B cell (primary cell): ENCODE results near the gene BPIFB2. TPM values are rescaled to one million over a fixed set of nuclear protein-coding genes. Genes with fewer than 3 reads are reported as not detected.

ENCODE experiments used
- ATAC-seq: fragments of 200-7000 bp; cut with Tn5 transposase; one replicate; pipeline ENCODE4 v1.10.0; 2021; ENCODE audit warnings: low read depth, mild to moderate bottlenecking, moderate number of reproducible peaks, moderate library complexity
- CTCF ChIA-PET: fragments of 350-600 bp; sonication (Branson Sonifier 250); formaldehyde crosslinking; loops from one replicate; lab custom pipeline; 2021; ENCODE audit warnings: antibody characterized with exemption, inconsistent platforms; lab: Charles Lee
- POLR2A ChIA-PET: fragments of 350-600 bp; sonication (Branson Sonifier 250); formaldehyde crosslinking; loops from one replicate; lab custom pipeline; 2021; ENCODE audit warnings: antibody characterized with exemption; lab: Charles Lee
- DNase-seq: peaks from one replicate; pipeline ENCODE4 v3.0.0; 2013
- H2AFZ ChIP-seq: 2 replicates; pipeline ENCODE4 v1.6.1; 2012; ENCODE audit warnings: mild to moderate bottlenecking, low read depth, low read length; ENCODE audit not compliant: insufficient read depth, poor library complexity, severe bottlenecking
- H3K27ac ChIP-seq, 2 donors: 1 replicate in 1 of 2; 2 replicates in 1 of 2; pipeline ENCODE4 v1.5.1; 2012 to 2013; ENCODE audit warnings: low read length in 2 of 2, mild to moderate bottlenecking in 2 of 2, moderate library complexity in 1 of 2
- H3K27me3 ChIP-seq, 4 experiments: fragments of 200-600 bp in 1 of 4; sonication (generic) in 1 of 4; replicated peaks in 1 of 4; 1 replicate in 2 of 4; 2 replicates in 2 of 4; pipeline versions ENCODE4 v1.6.1 to v1.7.0; 2013 to 2016; ENCODE audit warnings: low read length in 3 of 4, mild to moderate bottlenecking in 2 of 4, mixed read lengths in 1 of 4, moderate library complexity in 1 of 4; ENCODE audit not compliant: insufficient read depth in 4 of 4, control insufficient read depth in 3 of 4; ENCODE audit errors: control extremely low read depth in 1 of 4
- H3K36me3 ChIP-seq, 2 experiments: replicated peaks in 1 of 2; 1 replicate in 1 of 2; 2 replicates in 1 of 2; pipeline versions ENCODE4 v1.6.1 to v1.7.1; 2013; ENCODE audit warnings: low read length in 1 of 2; ENCODE audit not compliant: insufficient read depth in 2 of 2, control insufficient read depth in 1 of 2; ENCODE audit errors: control extremely low read depth in 1 of 2, extremely low read depth in 1 of 2
- H3K4me1 ChIP-seq, 2 donors: fragments of 200-600 bp in 1 of 2; sonication (generic) in 1 of 2; 1 replicate in 1 of 2; 2 replicates in 1 of 2; pipeline versions ENCODE4 v1.5.1 to v1.6.1; 2013 to 2017; ENCODE audit warnings: low read length in 2 of 2; ENCODE audit not compliant: control insufficient read depth in 2 of 2, insufficient read depth in 2 of 2
- H3K4me2 ChIP-seq: replicated peaks from 2 replicates; pipeline ENCODE3; 2012; ENCODE audit warnings: mild to moderate bottlenecking, low read depth, low read length; ENCODE audit not compliant: poor library complexity, severe bottlenecking
- H3K4me3 ChIP-seq, 5 experiments: fragments of 200-600 bp in 1 of 5; sonication (generic) in 1 of 5; 1 replicate in 3 of 5; 2 replicates in 2 of 5; pipeline versions ENCODE4 v1.5.1 to v1.7.0; 2011 to 2016; ENCODE audit warnings: low read length in 4 of 5, mild to moderate bottlenecking in 4 of 5, low read depth in 2 of 5, control low read depth in 1 of 5, moderate library complexity in 1 of 5; ENCODE audit not compliant: insufficient read depth in 1 of 5; ENCODE audit errors: control extremely low read depth in 1 of 5, extremely low read depth in 1 of 5
- H3K79me2 ChIP-seq: fragments of 200-600 bp; sonication (generic); one replicate; pipeline ENCODE4 v1.6.0; 2016; ENCODE audit warnings: low read length; ENCODE audit not compliant: control insufficient read depth, insufficient read depth
- H3K9ac ChIP-seq: fragments of 200-600 bp; sonication (generic); 2 replicates; pipeline ENCODE4 v1.6.1; 2017; ENCODE audit warnings: mild to moderate bottlenecking, low read length, moderate library complexity
- H3K9me3 ChIP-seq, 3 donors: one replicate each; pipeline versions ENCODE4 v1.6.1 to v1.7.1; 2013; ENCODE audit warnings: low read length in 2 of 3; ENCODE audit not compliant: control insufficient read depth in 2 of 3, insufficient read depth in 1 of 3; ENCODE audit errors: control extremely low read depth in 1 of 3
- H4K20me1 ChIP-seq: 2 replicates; pipeline ENCODE4 v1.6.0; 2012; ENCODE audit warnings: mild to moderate bottlenecking, low read length; ENCODE audit not compliant: insufficient read depth, control insufficient read depth, poor library complexity, severe bottlenecking
- H3K27ac Mint-ChIP-seq: one replicate; pipeline ENCODE4 v1.8.0; 2021; ENCODE audit warnings: mixed read lengths
- H3K27me3 Mint-ChIP-seq: one replicate; pipeline ENCODE4 v1.8.0; 2021; ENCODE audit warnings: mixed read lengths
- H3K4me1 Mint-ChIP-seq: one replicate; pipeline ENCODE4 v1.8.0; 2021; ENCODE audit warnings: mixed read lengths
- H3K4me3 Mint-ChIP-seq: one replicate; pipeline ENCODE4 v1.8.0; 2021; ENCODE audit warnings: mixed read lengths
- H3K9me3 Mint-ChIP-seq: one replicate; pipeline ENCODE4 v1.8.0; 2022; ENCODE audit warnings: mixed read lengths; ENCODE audit not compliant: insufficient read depth
- EZH2 ChIP-seq: IDR thresholded peaks from 2 replicates; pipeline ENCODE4 v1.6.1; 2012; ENCODE audit warnings: borderline replicate concordance, low read depth, mild to moderate bottlenecking, moderate library complexity, low read length; ENCODE audit not compliant: insufficient read depth, poor library complexity, severe bottlenecking
- WGBS: methylation state at CpG from one replicate; pipeline ENCODE4 v1.1.5; 2013; ENCODE audit warnings: missing lambda C conversion rate; ENCODE audit not compliant: insufficient coverage; 5-methylcytosine and 5-hydroxymethylcytosine counted together
- intact Hi-C: fragments of 100-400 bp; cut with micrococcal nuclease; formaldehyde crosslinking; loops from one replicate; pipeline ENCODE4 v1.10.0; 2022
- polyA plus RNA-seq: library from polyadenylated mRNA; depleted of rRNA; stranded (reverse); fragments of >200 nt; gene quantifications from 2 replicates; pipeline ENCODE4 v1.2.3, GENCODE V29; 2012
- total RNA-seq, 2 donors: library from RNA; stranded (reverse); fragments of 120-200 nt in 1 of 2; gene quantifications; 1 replicate in 1 of 2; 2 replicates in 1 of 2; pipeline versions ENCODE4 v1.2.3 to v1.2.4, GENCODE V29; 2013 to 2022
- TF ChIP-seq, protein P1 (sequence below): fragments of 200-600 bp; IDR thresholded peaks from one replicate; pipeline ENCODE4 v1.8.0; 2022; ENCODE audit warnings: antibody characterized with exemption, mild to moderate bottlenecking

Gene BPIFB2
- total and polyA plus RNA-seq, 2 donors (not counting 1 experiment from before 2014, with no cell fraction given), result not detected

GRCh38 chr20:32989507-32990283, 17.8 kb upstream of the BPIFB2 start:
- H3K4me3 ChIP-seq, result no peak overlapping the region
- TF ChIP-seq EZH2, result no peak
- Mint-ChIP-seq H3K4me1 (peaks cover 23% of the 10 kb centered on the region), H3K27ac (no peak overlapping the region), H3K27me3 (no peaks in the 10 kb centered on the region), H3K4me3 (no peak overlapping the region), H3K9me3 (peaks cover under 1% of the 10 kb centered on the region)
- H3K27me3 ChIP-seq, result no peaks in the 10 kb centered on the region
- H4K20me1 ChIP-seq, result no peaks in the 10 kb centered on the region
- no peak for ATAC-seq
- H3K4me2 ChIP-seq, result no peak overlapping the region
- H3K9ac ChIP-seq, result no peak overlapping the region
- H3K79me2 ChIP-seq, result no peaks in the 10 kb centered on the region
- DNase-seq, result no peak
- no peak overlapping the region for H3K27ac ChIP-seq
- H3K4me1 ChIP-seq, result peaks cover 19 to 23% of the 10 kb centered on the region in 2 donors
- H3K9me3 ChIP-seq, result peaks cover 0 to 8% (median 0%) of the 10 kb centered on the region in 3 donors
- 87% methylated on average over 12 of the region's 14 CpGs for WGBS
- CTCF ChIA-PET, result no interaction called here
- H2AFZ ChIP-seq, result no peak overlapping the region
- POLR2A ChIA-PET, result no interaction called here
- H3K36me3 ChIP-seq, result no peaks in the 10 kb centered on the region
- intact Hi-C loops, result no loop called here

DNA sequence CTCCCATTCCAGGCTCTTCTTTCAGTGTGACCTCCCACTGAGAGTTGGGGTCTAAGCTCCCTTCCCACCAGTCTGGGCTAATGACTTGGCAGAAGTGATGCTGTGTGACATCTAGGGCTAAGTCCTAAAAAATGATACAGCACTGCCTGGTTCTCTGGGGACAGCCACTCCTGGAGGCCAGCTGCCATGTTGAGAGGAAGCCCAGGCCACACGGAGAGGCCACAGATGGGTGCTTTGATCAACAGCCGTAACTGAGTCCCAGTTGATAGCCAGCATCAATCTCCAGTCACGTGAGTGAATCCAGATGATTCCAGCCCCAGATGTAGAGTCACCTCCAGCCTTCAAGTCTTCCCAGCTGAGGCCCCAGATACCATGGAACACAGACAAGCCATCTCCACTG, 17.1 kb upstream of the BPIFB2 start:
- Histone ChIP-seq H3K4me2 (no peak overlapping the region), H3K4me3 (no peak overlapping the region), H3K4me1 (peaks cover 19 to 23% of the 10 kb centered on the region in 2 donors), H3K27ac (no peak overlapping the region), H3K36me3 (no peaks in the 10 kb centered on the region), H3K9me3 (peaks cover 1 to 11% (median 5%) of the 10 kb centered on the region in 3 donors), H3K9ac (no peak overlapping the region), H2AFZ (no peak overlapping the region), H4K20me1 (no peaks in the 10 kb centered on the region), H3K27me3 (no peaks in the 10 kb centered on the region), H3K79me2 (no peaks in the 10 kb centered on the region)
- ChIA-PET CTCF (no interaction called here), POLR2A (no interaction called here)
- no peak for ATAC-seq
- Mint-ChIP-seq H3K4me3 (no peak overlapping the region), H3K4me1 (peaks cover 23% of the 10 kb centered on the region), H3K9me3 (peaks cover 7% of the 10 kb centered on the region), H3K27ac (no peak overlapping the region), H3K27me3 (no peaks in the 10 kb centered on the region)
- TF ChIP-seq, protein P1, sequence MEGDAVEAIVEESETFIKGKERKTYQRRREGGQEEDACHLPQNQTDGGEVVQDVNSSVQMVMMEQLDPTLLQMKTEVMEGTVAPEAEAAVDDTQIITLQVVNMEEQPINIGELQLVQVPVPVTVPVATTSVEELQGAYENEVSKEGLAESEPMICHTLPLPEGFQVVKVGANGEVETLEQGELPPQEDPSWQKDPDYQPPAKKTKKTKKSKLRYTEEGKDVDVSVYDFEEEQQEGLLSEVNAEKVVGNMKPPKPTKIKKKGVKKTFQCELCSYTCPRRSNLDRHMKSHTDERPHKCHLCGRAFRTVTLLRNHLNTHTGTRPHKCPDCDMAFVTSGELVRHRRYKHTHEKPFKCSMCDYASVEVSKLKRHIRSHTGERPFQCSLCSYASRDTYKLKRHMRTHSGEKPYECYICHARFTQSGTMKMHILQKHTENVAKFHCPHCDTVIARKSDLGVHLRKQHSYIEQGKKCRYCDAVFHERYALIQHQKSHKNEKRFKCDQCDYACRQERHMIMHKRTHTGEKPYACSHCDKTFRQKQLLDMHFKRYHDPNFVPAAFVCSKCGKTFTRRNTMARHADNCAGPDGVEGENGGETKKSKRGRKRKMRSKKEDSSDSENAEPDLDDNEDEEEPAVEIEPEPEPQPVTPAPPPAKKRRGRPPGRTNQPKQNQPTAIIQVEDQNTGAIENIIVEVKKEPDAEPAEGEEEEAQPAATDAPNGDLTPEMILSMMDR, result no peak
- TF ChIP-seq EZH2, result no peak
- intact Hi-C loops, result no loop called here
- WGBS, result 48% methylated on average over 3 of the region's 3 CpGs
- DNase-seq, result no peak
